Tibial nerve (tissue), 4 donors: ENCODE data around the gene DHRS7C. TPM values are rescaled to one million over a fixed set of nuclear protein-coding genes. Genes with fewer than 3 reads are reported as not detected.
"Not testable (repeated sequence)": the region's sequence is repeated elsewhere in the genome, so short reads cannot be mapped to it uniquely, and the experiment has no call there.

Source experiments
- DNase-seq, 2 donors: peaks; one replicate each; pipeline ENCODE4 v3.0.0-alpha.2; 2019; ENCODE audit warnings: low spot score in 2 of 2
- H3K27ac ChIP-seq, 4 donors: fragments of 200-600 bp; sonication (generic) in 3 of 4; one replicate each; pipeline ENCODE4 v1.5.1; 2017 to 2019; ENCODE audit warnings: mild to moderate bottlenecking in 1 of 4
- H3K27me3 ChIP-seq, 2 donors: fragments of 200-600 bp; sonication (generic) in 1 of 2; one replicate each; pipeline versions ENCODE4 v1.5.1 to v1.6.0; 2017 to 2019
- H3K36me3 ChIP-seq, 3 donors: fragments of 200-600 bp; sonication (generic); one replicate each; pipeline ENCODE4 v1.5.1; 2018 to 2019
- H3K4me1 ChIP-seq, 4 donors: fragments of 200-600 bp; sonication (generic) in 3 of 4; one replicate each; pipeline ENCODE4 v1.5.1; 2017 to 2019
- H3K4me3 ChIP-seq, 4 donors: fragments of 200-600 bp; sonication (generic) in 3 of 4; one replicate each; pipeline ENCODE4 v1.5.1; 2017 to 2019; ENCODE audit warnings: mild to moderate bottlenecking in 1 of 4, moderate library complexity in 1 of 4
- H3K9me3 ChIP-seq, 4 donors: fragments of 200-600 bp; sonication (generic) in 3 of 4; one replicate each; pipeline ENCODE4 v1.5.1; 2017 to 2019
- EP300 ChIP-seq, 2 donors: sonication (generic); formaldehyde crosslinking; IDR thresholded peaks; one replicate each; pipeline ENCODE4 v1.6.1; 2017; ENCODE audit warnings: antibody characterized with exemption in 2 of 2, mild to moderate bottlenecking in 1 of 2
- POLR2A ChIP-seq, 2 donors: fragments of 450-650 bp; IDR thresholded peaks; one replicate each; pipeline ENCODE4 v1.6.1; 2017; ENCODE audit warnings: antibody characterized with exemption in 2 of 2, mild to moderate bottlenecking in 2 of 2, moderate library complexity in 2 of 2
- WGBS, 2 donors: methylation state at CpG; one replicate each; pipeline ENCODE4 v1.1.5; 2018; 5-methylcytosine and 5-hydroxymethylcytosine counted together
- total RNA-seq, 4 donors: library from RNA; depleted of rRNA; stranded (reverse); fragments of >200 nt; gene quantifications; one replicate each; pipeline ENCODE4 v1.1.0, GENCODE V29; 2016
- TF ChIP-seq, protein P1 (sequence below), 5 experiments: fragments of 200-600 bp in 3 of 5; fragments of 450-650 bp in 2 of 5; sonication (generic) in 3 of 5; IDR thresholded peaks; one replicate each; pipeline ENCODE4 v1.5.1; 2016 to 2019; ENCODE audit warnings: antibody characterized with exemption in 5 of 5, mild to moderate bottlenecking in 3 of 5, moderate library complexity in 2 of 5

The DHRS7C gene
- total RNA-seq, 4 donors from 2014 or later, result not detected

DNA sequence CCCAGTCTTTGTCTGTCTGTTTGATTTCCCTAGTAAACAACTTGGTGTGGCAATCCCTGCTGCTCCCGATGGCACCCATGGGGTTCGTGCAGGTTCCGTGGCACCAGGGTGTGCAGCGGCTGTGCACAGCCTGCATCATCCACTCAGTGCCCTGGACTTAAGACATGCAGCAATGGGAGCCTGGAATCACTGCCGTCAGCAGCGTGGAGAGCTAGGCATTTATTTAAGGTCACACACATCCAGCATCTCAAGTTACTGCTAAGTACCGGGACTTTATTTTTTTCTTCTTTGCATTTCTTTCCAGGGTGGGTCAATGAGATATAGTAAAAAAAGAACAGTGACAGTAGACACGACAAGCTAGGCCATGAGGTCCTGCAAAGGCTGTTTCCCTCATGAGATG is 2.8 kb downstream of the DHRS7C start:
- H3K4me1 ChIP-seq, result no peaks in the 10 kb centered on the region
- no peak overlapping the region for H3K27ac ChIP-seq
- no peak overlapping the region for H3K4me3 ChIP-seq
- no peaks in the 10 kb centered on the region for H3K27me3 ChIP-seq
- no peak for TF ChIP-seq EP300 (IDR thresholded peaks at IDR 0.05)
- TF ChIP-seq, protein P1, sequence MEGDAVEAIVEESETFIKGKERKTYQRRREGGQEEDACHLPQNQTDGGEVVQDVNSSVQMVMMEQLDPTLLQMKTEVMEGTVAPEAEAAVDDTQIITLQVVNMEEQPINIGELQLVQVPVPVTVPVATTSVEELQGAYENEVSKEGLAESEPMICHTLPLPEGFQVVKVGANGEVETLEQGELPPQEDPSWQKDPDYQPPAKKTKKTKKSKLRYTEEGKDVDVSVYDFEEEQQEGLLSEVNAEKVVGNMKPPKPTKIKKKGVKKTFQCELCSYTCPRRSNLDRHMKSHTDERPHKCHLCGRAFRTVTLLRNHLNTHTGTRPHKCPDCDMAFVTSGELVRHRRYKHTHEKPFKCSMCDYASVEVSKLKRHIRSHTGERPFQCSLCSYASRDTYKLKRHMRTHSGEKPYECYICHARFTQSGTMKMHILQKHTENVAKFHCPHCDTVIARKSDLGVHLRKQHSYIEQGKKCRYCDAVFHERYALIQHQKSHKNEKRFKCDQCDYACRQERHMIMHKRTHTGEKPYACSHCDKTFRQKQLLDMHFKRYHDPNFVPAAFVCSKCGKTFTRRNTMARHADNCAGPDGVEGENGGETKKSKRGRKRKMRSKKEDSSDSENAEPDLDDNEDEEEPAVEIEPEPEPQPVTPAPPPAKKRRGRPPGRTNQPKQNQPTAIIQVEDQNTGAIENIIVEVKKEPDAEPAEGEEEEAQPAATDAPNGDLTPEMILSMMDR (IDR thresholded peaks at IDR 0.05), result no peak
- no peak for TF ChIP-seq POLR2A (IDR thresholded peaks at IDR 0.05)
- 69 to 77% methylated on average over 8 of the region's 8 CpGs for WGBS, 2 donors
- no peaks in the 10 kb centered on the region for H3K36me3 ChIP-seq
- DNase-seq, result no peak
- no peaks in the 10 kb centered on the region for H3K9me3 ChIP-seq

DNA sequence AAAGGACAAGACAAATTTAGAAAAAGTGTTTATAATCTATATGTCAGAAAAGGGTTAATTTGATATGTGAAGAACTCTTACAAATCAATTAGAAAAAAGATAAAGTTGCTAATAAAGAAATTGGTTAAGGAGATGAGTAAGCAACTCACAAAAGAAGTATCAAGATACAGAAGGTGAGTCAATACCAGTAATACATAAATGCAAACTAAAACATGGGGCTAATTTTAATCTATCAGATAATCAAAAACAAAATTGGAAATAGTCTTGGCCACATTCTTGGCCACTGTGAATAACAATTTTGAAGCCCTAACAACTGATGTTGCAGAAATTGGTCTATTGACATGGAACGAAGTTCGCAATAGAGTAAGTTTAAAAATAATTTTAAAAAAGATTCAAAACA is 6.8 kb downstream of the DHRS7C start:
- no peak overlapping the region for H3K4me3 ChIP-seq
- H3K4me1 ChIP-seq, result no peaks in the 10 kb centered on the region
- DNase-seq, result no peak
- H3K36me3 ChIP-seq, result no peaks in the 10 kb centered on the region
- WGBS, 2 donors, result 91 to 99% methylated on average over 2 of the region's 2 CpGs
- H3K27me3 ChIP-seq, result no peaks in the 10 kb centered on the region
- H3K27ac ChIP-seq, result no peak overlapping the region
- no peaks in the 10 kb centered on the region for H3K9me3 ChIP-seq
- TF ChIP-seq POLR2A (IDR thresholded peaks at IDR 0.05), result no peak
- TF ChIP-seq, protein P1 (IDR thresholded peaks at IDR 0.05), result no peak
- no peak for TF ChIP-seq EP300 (IDR thresholded peaks at IDR 0.05)

DNA sequence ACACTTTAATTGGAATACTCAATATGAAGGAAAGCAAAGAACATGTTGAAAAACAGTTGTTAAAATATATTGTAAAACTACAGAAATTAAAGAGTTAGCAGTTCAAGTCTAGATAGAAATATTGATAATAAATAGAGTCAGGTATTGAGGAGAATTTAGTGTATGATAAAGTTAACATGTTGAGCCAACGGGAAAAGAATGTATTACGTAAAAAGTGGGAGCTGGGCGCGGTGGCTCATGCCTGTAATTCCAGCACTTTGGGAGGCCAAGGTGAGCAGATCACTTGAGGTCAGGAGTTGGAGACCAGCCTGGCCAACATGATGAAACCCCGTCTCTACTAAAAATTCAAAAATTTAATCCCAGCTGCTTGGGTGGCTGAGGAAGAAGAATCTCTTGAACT is 7.9 kb downstream of the DHRS7C start:
- 83 to 85% methylated on average over 5 of the region's 5 CpGs for WGBS, 2 donors
- H3K4me3 ChIP-seq, result not testable (repeated sequence)

DNA sequence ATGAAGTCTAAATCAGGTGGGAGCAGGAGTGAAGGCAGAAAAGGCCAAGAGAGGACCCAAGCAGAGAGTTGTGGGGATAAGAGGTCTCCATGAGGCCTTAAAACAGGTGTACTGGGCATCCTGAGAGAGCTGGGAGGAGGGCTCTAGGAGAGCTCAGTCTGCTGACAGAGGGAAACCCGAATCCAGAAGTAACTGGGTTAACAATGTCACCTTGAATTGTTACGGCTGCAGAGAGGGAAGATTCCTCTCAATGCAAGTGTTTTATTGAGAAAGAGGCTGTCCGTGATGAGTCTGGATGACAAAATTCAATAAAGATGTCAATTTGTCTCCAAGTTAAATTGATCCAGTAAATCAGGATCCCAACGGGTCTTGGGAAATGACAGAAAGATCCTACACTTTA is 8.3 kb downstream of the DHRS7C start:
- TF ChIP-seq EP300 (IDR thresholded peaks at IDR 0.05), result no peak
- TF ChIP-seq, protein P1 (IDR thresholded peaks at IDR 0.05), result no peak
- Histone ChIP-seq H3K27ac (no peak overlapping the region), H3K36me3 (no peaks in the 10 kb centered on the region), H3K4me3 (no peak overlapping the region), H3K27me3 (no peaks in the 10 kb centered on the region), H3K9me3 (no peaks in the 10 kb centered on the region), H3K4me1 (no peaks in the 10 kb centered on the region)
- WGBS, 2 donors, result 80 to 81% methylated on average over 4 of the region's 4 CpGs
- DNase-seq, result no peak

More for the DNA sequence above, 7.9 kb downstream of the DHRS7C start:
- H3K27me3 ChIP-seq, H3K36me3 ChIP-seq, H3K9me3 ChIP-seq, H3K27ac ChIP-seq, H3K4me1 ChIP-seq, DNase-seq: not testable (repeated sequence)

DNA sequence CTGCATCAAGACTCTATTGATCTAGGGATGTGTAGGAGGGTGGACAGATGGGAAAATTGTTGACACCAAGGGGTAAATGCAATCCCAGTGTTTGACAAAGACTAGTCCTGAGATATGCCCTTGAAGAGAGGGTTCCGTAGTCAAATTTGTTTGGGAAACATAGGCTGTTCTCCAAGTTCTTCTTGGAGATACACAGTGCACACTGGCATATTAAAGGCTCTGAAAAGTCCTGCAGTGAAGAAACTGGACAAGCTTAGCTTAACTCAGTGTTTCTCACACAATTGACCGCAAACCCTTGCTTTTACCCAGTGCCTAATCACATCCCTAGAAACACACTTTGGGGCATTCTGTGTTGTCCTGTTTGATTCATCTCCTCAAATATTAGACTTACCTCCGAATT is 10.8 kb downstream of the DHRS7C start:
- DNase-seq, result no peak
- Histone ChIP-seq H3K36me3 (no peaks in the 10 kb centered on the region), H3K4me3 (no peak overlapping the region), H3K27me3 (no peaks in the 10 kb centered on the region), H3K4me1 (no peaks in the 10 kb centered on the region), H3K27ac (no peak overlapping the region), H3K9me3 (peaks cover 0 to 12% (median 0%) of the 10 kb centered on the region in 4 donors)
- no peak for TF ChIP-seq POLR2A (IDR thresholded peaks at IDR 0.05)
- TF ChIP-seq, protein P1 (IDR thresholded peaks at IDR 0.05), result no peak
- TF ChIP-seq EP300 (IDR thresholded peaks at IDR 0.05), result no peak
- WGBS, 2 donors, result 88 to 91% methylated on average over 3 of the region's 3 CpGs

DNA sequence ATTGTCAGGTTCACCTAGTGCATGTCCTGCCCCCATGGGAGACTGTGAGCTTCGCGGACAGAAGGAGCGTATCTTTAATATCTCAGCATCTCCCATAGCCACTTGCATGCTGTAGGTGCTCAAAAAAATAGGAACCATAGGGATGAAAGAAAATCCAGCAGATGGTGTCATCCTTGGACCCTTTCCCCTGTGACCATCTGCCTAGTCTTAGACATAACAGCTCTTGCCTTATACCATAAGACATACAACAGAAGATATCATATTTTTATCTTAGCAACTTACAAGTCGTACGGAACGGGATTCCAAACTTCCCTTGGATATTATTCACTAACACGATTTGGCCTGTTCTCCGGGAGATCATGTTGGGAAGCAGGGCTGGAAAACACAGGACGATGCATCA is 14.5 kb downstream of the DHRS7C start:
- no peak overlapping the region for H3K27ac ChIP-seq
- no peak overlapping the region for H3K4me3 ChIP-seq
- TF ChIP-seq, protein P1 (IDR thresholded peaks at IDR 0.05), result no peak
- no peak for TF ChIP-seq EP300 (IDR thresholded peaks at IDR 0.05)
- no peak for TF ChIP-seq POLR2A (IDR thresholded peaks at IDR 0.05)
- no peak for DNase-seq
- H3K36me3 ChIP-seq, result no peaks in the 10 kb centered on the region
- H3K9me3 ChIP-seq, result peaks cover 0 to 14% (median 0%) of the 10 kb centered on the region in 4 donors
- H3K27me3 ChIP-seq, result no peaks in the 10 kb centered on the region
- no peaks in the 10 kb centered on the region for H3K4me1 ChIP-seq
- WGBS, 2 donors, result 91 to 94% methylated on average over 9 of the region's 9 CpGs
